NCI-H1436 (cell line): ENCODE measurements around the gene TP53I13.

ENCODE experiments used
- DNase-seq: peaks from one replicate; lab custom pipeline; 2025; lab: John Stamatoyannopoulos, UW

Gene TP53I13

GRCh38 chr17:29615492-29616299 lies 47.2 kb downstream of the TP53I13 start:
- DNase-seq = no peak

- no peak for DNase-seq
These were observed 48.0 kb downstream of the TP53I13 start for GRCh38 chr17:29616300-29617048.

GRCh38 chr17:29617125-29617480 lies 48.6 kb downstream of the TP53I13 start:
- peak; percentile 97 for DNase-seq

GRCh38 chr17:29617481-29618271 lies 49.2 kb downstream of the TP53I13 start:
- peak; percentile 83 for DNase-seq

- DNase-seq = no peak
These were observed 50.0 kb downstream of the TP53I13 start for GRCh38 chr17:29618272-29619065.

GRCh38 chr17:29619251-29619650 lies 50.8 kb downstream of the TP53I13 start:
- peak; percentile 31 for DNase-seq

GRCh38 chr17:29620271-29620670 lies 51.8 kb downstream of the TP53I13 start:
- DNase-seq = no peak

- no peak for DNase-seq
These were observed 52.4 kb downstream of the TP53I13 start for GRCh38 chr17:29620779-29621500.

GRCh38 chr17:29621751-29622194 lies 53.3 kb downstream of the TP53I13 start:
- no peak for DNase-seq
